PFSK-1 (cell line): ENCODE measurements around the gene PCSK5.

Source experiments
- TAF1 ChIP-seq: IDR thresholded peaks from 2 replicates; pipeline ENCODE4 v1.6.1; 2012; ENCODE audit warnings: low read length, control low read depth, borderline replicate concordance; ENCODE audit not compliant: insufficient read depth
- TF ChIP-seq, protein P1 (sequence below), 2 experiments: IDR thresholded peaks; 2 replicates each; pipeline versions ENCODE4 v1.6.1 to v1.8.0; 2011 to 2012; ENCODE audit warnings: low read depth in 2 of 2, low read length in 2 of 2, control low read depth in 1 of 2, inconsistent platforms in 1 of 2, mild to moderate bottlenecking in 1 of 2, moderate library complexity in 1 of 2; ENCODE audit not compliant: insufficient read depth in 1 of 2

DNA sequence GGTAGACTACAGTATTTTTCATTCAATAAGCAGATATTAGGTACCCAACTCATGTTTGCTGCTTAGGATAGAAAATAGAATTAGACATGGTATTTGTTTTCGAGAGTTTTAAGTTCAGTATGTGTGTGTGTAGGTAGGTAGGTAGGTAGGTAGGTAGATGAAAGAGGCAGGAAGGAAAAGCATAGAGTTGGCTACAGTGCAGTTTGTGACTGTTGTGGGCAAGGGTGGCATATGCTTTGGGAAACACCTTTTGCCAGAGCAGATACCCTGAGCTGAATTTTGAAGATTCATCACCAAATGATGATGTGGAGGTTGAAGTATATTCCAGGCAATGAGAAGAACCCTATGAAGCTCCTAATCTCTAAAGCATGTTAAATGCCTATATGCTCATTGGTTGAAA, 20.0 kb upstream of the PCSK5 start:
- TF ChIP-seq TAF1, result no peak
- TF ChIP-seq, protein P1, sequence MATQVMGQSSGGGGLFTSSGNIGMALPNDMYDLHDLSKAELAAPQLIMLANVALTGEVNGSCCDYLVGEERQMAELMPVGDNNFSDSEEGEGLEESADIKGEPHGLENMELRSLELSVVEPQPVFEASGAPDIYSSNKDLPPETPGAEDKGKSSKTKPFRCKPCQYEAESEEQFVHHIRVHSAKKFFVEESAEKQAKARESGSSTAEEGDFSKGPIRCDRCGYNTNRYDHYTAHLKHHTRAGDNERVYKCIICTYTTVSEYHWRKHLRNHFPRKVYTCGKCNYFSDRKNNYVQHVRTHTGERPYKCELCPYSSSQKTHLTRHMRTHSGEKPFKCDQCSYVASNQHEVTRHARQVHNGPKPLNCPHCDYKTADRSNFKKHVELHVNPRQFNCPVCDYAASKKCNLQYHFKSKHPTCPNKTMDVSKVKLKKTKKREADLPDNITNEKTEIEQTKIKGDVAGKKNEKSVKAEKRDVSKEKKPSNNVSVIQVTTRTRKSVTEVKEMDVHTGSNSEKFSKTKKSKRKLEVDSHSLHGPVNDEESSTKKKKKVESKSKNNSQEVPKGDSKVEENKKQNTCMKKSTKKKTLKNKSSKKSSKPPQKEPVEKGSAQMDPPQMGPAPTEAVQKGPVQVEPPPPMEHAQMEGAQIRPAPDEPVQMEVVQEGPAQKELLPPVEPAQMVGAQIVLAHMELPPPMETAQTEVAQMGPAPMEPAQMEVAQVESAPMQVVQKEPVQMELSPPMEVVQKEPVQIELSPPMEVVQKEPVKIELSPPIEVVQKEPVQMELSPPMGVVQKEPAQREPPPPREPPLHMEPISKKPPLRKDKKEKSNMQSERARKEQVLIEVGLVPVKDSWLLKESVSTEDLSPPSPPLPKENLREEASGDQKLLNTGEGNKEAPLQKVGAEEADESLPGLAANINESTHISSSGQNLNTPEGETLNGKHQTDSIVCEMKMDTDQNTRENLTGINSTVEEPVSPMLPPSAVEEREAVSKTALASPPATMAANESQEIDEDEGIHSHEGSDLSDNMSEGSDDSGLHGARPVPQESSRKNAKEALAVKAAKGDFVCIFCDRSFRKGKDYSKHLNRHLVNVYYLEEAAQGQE (IDR thresholded peaks at IDR 0.05; ENCODE audit: insufficient read depth in 1 of 2, low read depth in 2 of 2, low read length in 2 of 2), result no peak
